HepG2 (cell line): ENCODE results near the gene YIPF1. TPM values are rescaled to one million over a fixed set of nuclear protein-coding genes. Genes with fewer than 3 reads are reported as not detected.

Experiments used
- BCL6 ChIP-seq: IDR thresholded peaks from 2 replicates; pipeline ENCODE4 v1.6.1; 2016; ENCODE audit warnings: missing genetic modification reagents, missing compliant biosample characterization
- FOXA1 ChIP-seq, 2 experiments: fragments of 450-650 bp in 1 of 2; sonication (generic) in 1 of 2; formaldehyde crosslinking in 1 of 2; IDR thresholded peaks; 2 replicates each; pipeline versions ENCODE4 v1.4.0 to v1.6.1; 2016 to 2020; ENCODE audit warnings: missing genetic modification reagents in 1 of 2
- FOXA3 ChIP-seq: IDR thresholded peaks from 2 replicates; pipeline ENCODE4 v1.6.1; 2016; ENCODE audit warnings: missing genetic modification reagents, missing compliant biosample characterization
- FOXO1 ChIP-seq: sonication (generic); formaldehyde crosslinking; IDR thresholded peaks from 2 replicates; pipeline ENCODE4 v1.4.0; 2020; ENCODE audit warnings: missing genetic modification reagents
- HDAC2 ChIP-seq: sonication (generic); formaldehyde crosslinking; IDR thresholded peaks from 2 replicates; pipeline ENCODE4 v1.4.0; 2020; ENCODE audit warnings: missing genetic modification reagents
- HNF4A ChIP-seq: sonication (generic); formaldehyde crosslinking; IDR thresholded peaks from 2 replicates; pipeline ENCODE4 v1.4.0; 2020; ENCODE audit warnings: missing genetic modification reagents
- HNF4G ChIP-seq, 2 experiments: sonication (generic) in 1 of 2; formaldehyde crosslinking in 1 of 2; IDR thresholded peaks; 2 replicates each; pipeline versions ENCODE4 v1.4.0 to v1.6.1; 2011 to 2020; ENCODE audit warnings: borderline replicate concordance in 2 of 2, low read depth in 2 of 2, mild to moderate bottlenecking in 2 of 2, low read length in 1 of 2, missing genetic modification reagents in 1 of 2, moderate library complexity in 1 of 2
- HOXA3 ChIP-seq: sonication (generic); formaldehyde crosslinking; IDR thresholded peaks from 2 replicates; pipeline ENCODE4 v1.5.0; 2020; ENCODE audit warnings: missing genetic modification reagents
- MED1 ChIP-seq: sonication (generic); formaldehyde crosslinking; IDR thresholded peaks from 2 replicates; pipeline ENCODE4 v1.4.0; 2020; ENCODE audit warnings: missing genetic modification reagents
- MIXL1 ChIP-seq: IDR thresholded peaks from 2 replicates; pipeline ENCODE4 v1.6.1; 2016
- NAIF1 ChIP-seq: sonication (generic); formaldehyde crosslinking; IDR thresholded peaks from 2 replicates; pipeline ENCODE4 v1.5.0; 2020; ENCODE audit warnings: mild to moderate bottlenecking, missing genetic modification reagents, borderline replicate concordance
- NCOR1 ChIP-seq: fragments of 200-600 bp; sonication (generic); IDR thresholded peaks from 2 replicates; pipeline ENCODE4 v1.7.0; 2017; ENCODE audit warnings: antibody characterized with exemption, low read length, borderline replicate concordance
- NFKB2 ChIP-seq: sonication (generic); formaldehyde crosslinking; IDR thresholded peaks from 2 replicates; pipeline ENCODE4 v1.4.0; 2020; ENCODE audit warnings: missing genetic modification reagents, borderline replicate concordance
- NR2F6 ChIP-seq, 2 experiments: IDR thresholded peaks; 2 replicates each; pipeline ENCODE4 v1.6.1; 2016; ENCODE audit warnings: antibody characterized with exemption in 1 of 2, mild to moderate bottlenecking in 1 of 2
- PHF21A ChIP-seq: sonication (generic); formaldehyde crosslinking; IDR thresholded peaks from 2 replicates; pipeline ENCODE4 v1.5.0; 2020; ENCODE audit warnings: mild to moderate bottlenecking, missing genetic modification reagents
- PITX1 ChIP-seq: sonication (generic); formaldehyde crosslinking; IDR thresholded peaks from 2 replicates; pipeline ENCODE4 v1.5.1; 2020; ENCODE audit warnings: mild to moderate bottlenecking, missing genetic modification reagents
- TARDBP ChIP-seq: sonication (generic); formaldehyde crosslinking; IDR thresholded peaks from 2 replicates; pipeline ENCODE4 v1.8.0; 2022; ENCODE audit warnings: mild to moderate bottlenecking, missing genetic modification reagents
- TOPORS ChIP-seq: sonication (generic); formaldehyde crosslinking; IDR thresholded peaks from 2 replicates; pipeline ENCODE4 v1.8.0; 2023; ENCODE audit warnings: mild to moderate bottlenecking, missing genetic modification reagents
- ZFP37 ChIP-seq: sonication (generic); formaldehyde crosslinking; IDR thresholded peaks from 2 replicates; pipeline ENCODE4 v1.4.0; 2020; ENCODE audit warnings: missing genetic modification reagents, borderline replicate concordance
- ZNF20 ChIP-seq: sonication (generic); formaldehyde crosslinking; IDR thresholded peaks from 2 replicates; pipeline ENCODE4 v1.4.0; 2020; ENCODE audit warnings: mild to moderate bottlenecking, moderate library complexity, missing genetic modification reagents
- ZNF331 ChIP-seq: sonication (generic); formaldehyde crosslinking; IDR thresholded peaks from 2 replicates; pipeline ENCODE4 v1.4.0; 2020; ENCODE audit warnings: missing genetic modification reagents
- ZNF350 ChIP-seq: sonication (generic); formaldehyde crosslinking; IDR thresholded peaks from 2 replicates; pipeline ENCODE4 v1.4.0; 2020; ENCODE audit warnings: mild to moderate bottlenecking, low read depth, missing genetic modification reagents, borderline replicate concordance
- ZNF589 ChIP-seq: sonication (generic); formaldehyde crosslinking; conservative IDR thresholded peaks from 2 replicates; pipeline ENCODE4 v1.8.0; 2022; ENCODE audit warnings: mild to moderate bottlenecking, moderate library complexity, missing genetic modification reagents
- ZNF792 ChIP-seq: IDR thresholded peaks from 2 replicates; pipeline ENCODE4 v1.6.1; 2016
- polyA plus RNA-seq, 8 experiments: library from polyadenylated mRNA; depleted of rRNA in 3 of 8; stranded (reverse) in 7 of 8; unstranded in 1 of 8; fragments of >200 nt; fragmentation: Illumina TruSeq in 4 of 8; extraction: Trizol in 4 of 8; gene quantifications; 2 replicates each; pipeline versions ENCODE4 v1.2.1 to v1.2.3, GENCODE V29; 2011 to 2016; ENCODE audit warnings: low read depth in 4 of 8, missing spikeins in 1 of 8, mixed read lengths in 1 of 8; ENCODE audit not compliant: insufficient read depth in 1 of 8
- total RNA-seq, 5 experiments: library from RNA; depleted of rRNA; stranded (reverse); fragments of >200 nt; fragmentation: Illumina TruSeq; extraction: Trizol; gene quantifications; 2 replicates each; pipeline ENCODE4 v1.2.3, GENCODE V29; 2016; ENCODE audit warnings: low read depth in 1 of 5
- TF ChIP-seq, protein P1 (sequence below): sonication (generic); formaldehyde crosslinking; IDR thresholded peaks from 2 replicates; pipeline ENCODE4 v1.4.0; 2020; ENCODE audit warnings: missing genetic modification reagents
- TF ChIP-seq, protein P2 (sequence below): sonication (generic); formaldehyde crosslinking; conservative IDR thresholded peaks from 2 replicates; pipeline ENCODE4 v1.4.0; 2020; ENCODE audit warnings: missing genetic modification reagents
- TF ChIP-seq, protein P3 (sequence below): sonication (generic); formaldehyde crosslinking; IDR thresholded peaks from 2 replicates; pipeline ENCODE4 v1.5.1; 2020; ENCODE audit warnings: missing genetic modification reagents, mild to moderate bottlenecking, borderline replicate concordance

The YIPF1 gene
- total and polyA plus RNA-seq, 2 of the 13 experiments (the other 11 are each of a cell fraction or from before 2014, with no cell fraction given) = 21.1 to 31.9 TPM

DNA sequence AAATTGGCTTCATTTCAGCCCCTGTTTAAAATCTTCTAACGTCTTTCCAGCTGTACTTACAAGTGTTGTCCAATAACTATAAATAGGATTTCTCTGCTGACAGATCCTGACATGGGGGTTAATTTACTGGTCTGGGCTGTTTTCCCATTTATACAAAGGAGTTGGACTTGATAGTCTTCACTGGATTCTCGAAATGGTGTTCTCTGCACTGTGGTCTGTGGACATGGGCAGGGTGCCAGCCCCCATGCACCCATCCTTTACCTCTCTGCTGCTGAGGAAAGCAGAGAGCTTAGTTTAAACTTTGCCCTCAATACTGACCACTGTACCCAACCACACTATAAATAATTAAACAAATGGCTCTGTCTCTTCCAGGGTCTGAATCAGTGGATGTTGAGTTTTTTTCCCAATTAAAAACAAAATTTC, 9.6 kb upstream of the YIPF1 start (continued):
- TF ChIP-seq ZNF331 (peak; percentile 35; the same call in 1 of the 2 replicates), FOXA1 (IDR thresholded peaks at IDR 0.05) (no peak), FOXA1 (CRISPR knock-in tag; IDR thresholded peaks at IDR 0.05) (peak; percentile 39; the same call in 1 of the 2 replicates), ZFP37 (CRISPR knock-in tag) (no peak), TOPORS (no peak), MIXL1 (CRISPR knock-in tag) (peak; percentile 67; the same call in 1 of the 2 replicates), FOXO1 (CRISPR knock-in tag) (peak; percentile 44; the same call in 1 of the 2 replicates), TARDBP (CRISPR knock-in tag) (peak; percentile 53; the same call in 1 of the 2 replicates), ZNF792 (CRISPR knock-in tag) (no peak; the same call in none of the 2 replicates), ZNF20 (CRISPR knock-in tag) (no peak), ZNF589 (CRISPR knock-in tag) (peak; percentile 37; the same call in 1 of the 2 replicates), HNF4A (peak; percentile 91), HNF4G (IDR thresholded peaks at IDR 0.05; ENCODE audit: borderline replicate concordance, low read depth, low read length) (peak; percentile 71; the same call in 1 of the 2 replicates), HNF4G (CRISPR knock-in tag; IDR thresholded peaks at IDR 0.05; ENCODE audit: borderline replicate concordance, low read depth) (no peak), HOXA3 (CRISPR knock-in tag) (peak; percentile 57), NFKB2 (no peak), MED1 (CRISPR knock-in tag) (peak; percentile 41; the same call in 1 of the 2 replicates), NCOR1 (peak; percentile 64; the same call in 1 of the 2 replicates), HDAC2 (CRISPR knock-in tag) (peak; percentile 49; the same call in 1 of the 2 replicates), NR2F6 (IDR thresholded peaks at IDR 0.05) (0 out of 2 replicates have a peak, but pooled peaks have one; percentile 10), NR2F6 (CRISPR knock-in tag; IDR thresholded peaks at IDR 0.05) (no peak; the same call in 1 of the 2 replicates), ZNF350 (CRISPR knock-in tag) (no peak), NAIF1 (CRISPR knock-in tag) (no peak), BCL6 (CRISPR knock-in tag) (peak; percentile 83), FOXA3 (peak; percentile 62), PITX1 (no peak), PHF21A (CRISPR knock-in tag) (peak; percentile 58; the same call in 1 of the 2 replicates)
- TF ChIP-seq, protein P1, sequence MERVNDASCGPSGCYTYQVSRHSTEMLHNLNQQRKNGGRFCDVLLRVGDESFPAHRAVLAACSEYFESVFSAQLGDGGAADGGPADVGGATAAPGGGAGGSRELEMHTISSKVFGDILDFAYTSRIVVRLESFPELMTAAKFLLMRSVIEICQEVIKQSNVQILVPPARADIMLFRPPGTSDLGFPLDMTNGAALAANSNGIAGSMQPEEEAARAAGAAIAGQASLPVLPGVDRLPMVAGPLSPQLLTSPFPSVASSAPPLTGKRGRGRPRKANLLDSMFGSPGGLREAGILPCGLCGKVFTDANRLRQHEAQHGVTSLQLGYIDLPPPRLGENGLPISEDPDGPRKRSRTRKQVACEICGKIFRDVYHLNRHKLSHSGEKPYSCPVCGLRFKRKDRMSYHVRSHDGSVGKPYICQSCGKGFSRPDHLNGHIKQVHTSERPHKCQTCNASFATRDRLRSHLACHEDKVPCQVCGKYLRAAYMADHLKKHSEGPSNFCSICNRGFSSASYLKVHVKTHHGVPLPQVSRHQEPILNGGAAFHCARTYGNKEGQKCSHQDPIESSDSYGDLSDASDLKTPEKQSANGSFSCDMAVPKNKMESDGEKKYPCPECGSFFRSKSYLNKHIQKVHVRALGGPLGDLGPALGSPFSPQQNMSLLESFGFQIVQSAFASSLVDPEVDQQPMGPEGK (CRISPR knock-in tag) = peak; percentile 70; the same call in 1 of the 2 replicates
- TF ChIP-seq, protein P2, sequence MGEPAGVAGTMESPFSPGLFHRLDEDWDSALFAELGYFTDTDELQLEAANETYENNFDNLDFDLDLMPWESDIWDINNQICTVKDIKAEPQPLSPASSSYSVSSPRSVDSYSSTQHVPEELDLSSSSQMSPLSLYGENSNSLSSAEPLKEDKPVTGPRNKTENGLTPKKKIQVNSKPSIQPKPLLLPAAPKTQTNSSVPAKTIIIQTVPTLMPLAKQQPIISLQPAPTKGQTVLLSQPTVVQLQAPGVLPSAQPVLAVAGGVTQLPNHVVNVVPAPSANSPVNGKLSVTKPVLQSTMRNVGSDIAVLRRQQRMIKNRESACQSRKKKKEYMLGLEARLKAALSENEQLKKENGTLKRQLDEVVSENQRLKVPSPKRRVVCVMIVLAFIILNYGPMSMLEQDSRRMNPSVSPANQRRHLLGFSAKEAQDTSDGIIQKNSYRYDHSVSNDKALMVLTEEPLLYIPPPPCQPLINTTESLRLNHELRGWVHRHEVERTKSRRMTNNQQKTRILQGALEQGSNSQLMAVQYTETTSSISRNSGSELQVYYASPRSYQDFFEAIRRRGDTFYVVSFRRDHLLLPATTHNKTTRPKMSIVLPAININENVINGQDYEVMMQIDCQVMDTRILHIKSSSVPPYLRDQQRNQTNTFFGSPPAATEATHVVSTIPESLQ (CRISPR knock-in tag) = no peak
- TF ChIP-seq, protein P3, sequence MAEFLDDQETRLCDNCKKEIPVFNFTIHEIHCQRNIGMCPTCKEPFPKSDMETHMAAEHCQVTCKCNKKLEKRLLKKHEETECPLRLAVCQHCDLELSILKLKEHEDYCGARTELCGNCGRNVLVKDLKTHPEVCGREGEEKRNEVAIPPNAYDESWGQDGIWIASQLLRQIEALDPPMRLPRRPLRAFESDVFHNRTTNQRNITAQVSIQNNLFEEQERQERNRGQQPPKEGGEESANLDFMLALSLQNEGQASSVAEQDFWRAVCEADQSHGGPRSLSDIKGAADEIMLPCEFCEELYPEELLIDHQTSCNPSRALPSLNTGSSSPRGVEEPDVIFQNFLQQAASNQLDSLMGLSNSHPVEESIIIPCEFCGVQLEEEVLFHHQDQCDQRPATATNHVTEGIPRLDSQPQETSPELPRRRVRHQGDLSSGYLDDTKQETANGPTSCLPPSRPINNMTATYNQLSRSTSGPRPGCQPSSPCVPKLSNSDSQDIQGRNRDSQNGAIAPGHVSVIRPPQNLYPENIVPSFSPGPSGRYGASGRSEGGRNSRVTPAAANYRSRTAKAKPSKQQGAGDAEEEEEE = no peak
